Effector CD4-positive, alpha-beta T cell (primary cell): Measurements from ENCODE around the gene ELK4.

Experiments
- DNase-seq: peaks from one replicate; pipeline ENCODE4 v3.0.0-alpha.2; 2020

Gene ELK4

GRCh38 chr1:205629751-205630150 is 2.1 kb downstream of the ELK4 start:
- no peak for DNase-seq

DNA sequence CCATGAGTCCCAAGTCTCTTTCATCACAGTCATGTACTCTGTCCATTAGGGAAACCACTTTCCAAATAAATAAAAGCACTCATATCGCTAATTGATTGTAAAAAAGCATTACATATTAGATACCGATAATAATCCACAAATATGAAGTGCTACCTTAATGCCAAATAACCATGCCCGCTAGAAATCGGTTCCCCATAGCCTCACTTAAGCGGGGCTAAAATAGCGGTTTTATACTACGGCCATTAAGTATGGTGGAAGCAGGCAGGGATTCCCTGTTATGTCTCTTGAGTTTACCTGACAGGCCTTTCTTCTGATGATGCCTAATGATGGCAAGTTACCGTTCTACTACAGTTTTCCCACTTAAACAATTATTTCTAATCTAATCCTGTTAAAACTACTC is 3.9 kb downstream of the ELK4 start:
- no peak for DNase-seq

- no peak for DNase-seq
These were observed 5.6 kb downstream of the ELK4 start for GRCh38 chr1:205626216-205626615.

GRCh38 chr1:205623646-205624045 is 8.2 kb downstream of the ELK4 start:
- no peak for DNase-seq

DNA sequence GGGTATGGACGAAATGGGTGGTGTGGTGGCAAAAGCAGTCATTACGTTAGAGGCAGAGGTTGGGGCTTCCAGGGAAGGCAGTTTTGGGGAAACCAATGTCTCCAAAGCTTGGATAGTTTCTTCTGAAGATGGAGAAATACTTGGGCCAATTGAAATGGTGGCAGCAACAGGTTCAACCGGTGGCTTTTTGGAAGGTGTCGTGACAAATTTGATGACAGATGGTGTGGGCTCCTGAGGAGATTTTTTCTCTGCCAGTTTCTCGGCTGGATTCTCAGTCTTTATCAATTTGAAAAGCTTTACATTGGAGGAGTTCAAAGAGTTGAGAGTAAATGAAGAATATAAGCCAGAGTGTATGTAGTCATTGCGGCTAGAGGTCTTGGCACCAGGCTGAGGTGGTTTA is 11.5 kb downstream of the ELK4 start:
- DNase-seq, result no peak

- no peak for DNase-seq
These were observed 12.4 kb downstream of the ELK4 start for GRCh38 chr1:205619376-205619775.

DNA sequence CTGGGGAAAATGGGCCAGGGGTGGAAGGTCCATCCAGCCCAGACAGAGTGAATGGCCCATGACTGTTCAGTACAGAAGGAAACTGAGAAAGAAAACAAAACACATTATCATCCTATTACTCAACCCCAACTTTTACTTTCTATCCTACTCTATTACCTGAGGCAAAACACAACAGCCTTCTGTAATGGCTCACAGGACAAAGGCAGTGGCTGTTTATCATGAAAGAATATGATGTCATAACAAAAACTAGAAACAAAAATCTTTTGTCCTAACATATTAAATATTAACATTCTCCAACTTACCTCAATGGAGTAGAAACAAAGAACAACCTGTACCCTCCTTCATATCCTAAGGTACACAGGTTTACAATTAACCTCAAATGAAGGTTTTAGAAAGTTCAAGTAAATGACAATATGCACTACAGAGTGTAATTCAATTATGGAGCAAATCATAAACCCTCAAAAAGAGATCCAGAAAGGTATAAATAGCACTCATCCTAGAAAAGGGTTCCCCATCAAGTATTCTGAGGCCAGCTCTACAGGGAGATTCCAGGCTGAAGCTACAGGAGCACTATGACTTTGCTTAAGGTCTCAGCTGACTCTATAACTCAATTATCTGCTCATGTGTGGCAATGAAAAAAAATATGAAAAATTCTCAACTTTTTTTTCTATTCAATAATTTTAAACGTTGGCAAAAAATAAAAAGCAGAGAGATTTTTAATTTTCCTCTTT is 15.1 kb downstream of the ELK4 start:
- DNase-seq, result no peak

GRCh38 chr1:205615789-205616188 is 16.0 kb downstream of the ELK4 start:
- no peak for DNase-seq

DNA sequence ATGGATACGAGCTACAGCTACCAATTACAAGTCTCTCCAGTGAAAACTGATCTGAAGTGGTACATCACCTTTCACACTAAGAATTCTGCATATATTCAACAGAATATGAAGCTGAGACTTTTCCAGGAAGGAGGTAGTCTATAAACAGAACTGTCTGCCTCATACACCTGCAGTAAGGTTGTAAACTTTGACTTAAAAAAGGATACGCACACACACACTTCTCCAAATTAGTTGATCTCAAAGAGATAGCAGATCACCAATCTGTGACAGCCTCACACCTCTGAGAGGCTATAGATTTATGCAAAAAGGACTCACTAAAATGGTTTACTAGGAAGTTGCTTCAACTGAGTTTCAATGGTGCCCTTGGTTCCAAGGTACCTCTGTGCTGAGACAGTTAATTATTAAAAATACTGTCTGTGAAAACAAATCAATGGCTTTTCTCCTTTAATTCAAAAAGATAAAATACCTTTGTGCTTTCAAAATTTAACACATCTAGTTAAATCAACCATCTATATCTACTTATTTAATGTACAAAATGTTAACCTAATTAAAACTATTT is 17.9 kb downstream of the ELK4 start:
- no peak for DNase-seq

DNA sequence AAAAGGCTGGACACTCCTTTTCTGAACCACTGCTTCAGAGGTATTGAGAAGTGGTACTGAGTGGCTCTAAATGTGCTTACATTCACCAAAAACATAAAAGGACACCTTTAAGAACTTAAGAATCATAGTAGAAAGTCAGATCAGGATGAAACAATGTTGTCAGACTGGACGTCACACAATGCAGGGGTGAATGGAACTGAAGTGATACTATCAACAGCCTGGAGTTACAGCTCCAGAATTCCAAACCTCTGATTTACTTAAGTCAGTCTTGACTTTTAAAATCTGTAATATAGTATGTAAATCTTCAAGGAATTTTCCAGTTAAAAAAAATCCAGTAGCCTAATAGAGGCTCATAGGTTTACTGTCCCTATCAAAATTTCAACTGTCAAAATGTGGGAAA is 19.3 kb downstream of the ELK4 start:
- DNase-seq, result no peak

DNA sequence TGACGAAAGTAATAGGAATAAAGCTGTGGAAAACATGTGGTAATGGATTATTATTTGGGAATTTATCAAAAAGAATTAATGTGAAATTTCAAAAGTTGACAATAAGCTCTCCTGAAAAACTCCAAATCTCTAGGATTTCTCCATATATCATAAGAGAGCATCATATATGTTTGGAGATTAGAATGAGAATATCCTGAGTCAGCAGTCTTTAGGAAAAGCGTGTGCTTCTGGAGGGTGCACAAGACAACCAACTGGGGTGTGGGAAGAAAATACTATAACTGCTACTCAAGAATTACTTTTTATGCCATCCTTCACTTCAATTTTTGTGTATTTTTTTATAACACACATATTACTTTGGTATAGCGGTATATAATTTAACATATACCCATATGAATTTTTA is 19.7 kb downstream of the ELK4 start:
- no peak for DNase-seq

DNA sequence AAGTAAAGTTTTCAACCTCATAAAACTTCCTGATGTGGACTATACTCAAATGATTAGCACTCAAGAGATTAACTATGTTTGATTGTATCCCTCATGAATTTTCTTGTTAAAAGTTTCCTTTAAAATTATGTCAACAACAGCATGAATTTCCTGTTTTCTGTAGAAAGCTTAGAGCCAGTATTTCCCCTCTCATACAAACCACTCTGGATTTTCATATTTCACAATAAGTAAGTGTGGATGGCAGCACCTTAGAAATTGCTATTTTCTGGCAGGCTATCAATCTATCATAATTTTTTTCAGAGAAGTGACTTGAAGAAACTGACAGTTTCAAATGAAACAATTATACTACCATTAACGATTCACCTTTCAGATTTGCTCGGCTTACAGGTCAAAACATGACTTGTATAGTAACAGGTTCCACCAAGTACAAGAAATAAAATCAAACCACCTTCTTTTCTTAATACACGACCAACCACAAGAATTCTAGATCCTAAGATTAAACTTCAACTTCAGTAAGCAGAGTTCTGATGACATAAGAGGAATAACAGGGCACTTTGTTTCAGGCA is 20.8 kb downstream of the ELK4 start:
- no peak for DNase-seq

DNA sequence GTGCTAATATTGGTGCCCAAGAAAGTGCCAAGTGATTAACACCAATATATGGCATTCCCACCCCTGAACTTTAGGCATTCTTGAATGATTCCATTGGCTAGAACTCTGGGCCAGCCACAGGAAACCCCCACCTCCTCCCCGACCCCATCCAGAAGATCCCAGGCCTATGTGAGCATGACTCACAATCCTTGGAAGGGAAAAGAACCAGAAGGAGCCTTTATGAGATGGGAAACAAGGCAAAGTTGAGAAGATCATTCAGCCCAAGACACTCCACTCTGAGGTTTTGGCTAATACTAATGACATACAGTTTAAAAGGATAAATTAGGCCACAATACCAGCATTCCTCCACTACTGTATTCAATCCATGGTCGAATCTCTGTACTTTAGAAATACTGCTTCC is 21.8 kb downstream of the ELK4 start:
- no peak for DNase-seq

DNA sequence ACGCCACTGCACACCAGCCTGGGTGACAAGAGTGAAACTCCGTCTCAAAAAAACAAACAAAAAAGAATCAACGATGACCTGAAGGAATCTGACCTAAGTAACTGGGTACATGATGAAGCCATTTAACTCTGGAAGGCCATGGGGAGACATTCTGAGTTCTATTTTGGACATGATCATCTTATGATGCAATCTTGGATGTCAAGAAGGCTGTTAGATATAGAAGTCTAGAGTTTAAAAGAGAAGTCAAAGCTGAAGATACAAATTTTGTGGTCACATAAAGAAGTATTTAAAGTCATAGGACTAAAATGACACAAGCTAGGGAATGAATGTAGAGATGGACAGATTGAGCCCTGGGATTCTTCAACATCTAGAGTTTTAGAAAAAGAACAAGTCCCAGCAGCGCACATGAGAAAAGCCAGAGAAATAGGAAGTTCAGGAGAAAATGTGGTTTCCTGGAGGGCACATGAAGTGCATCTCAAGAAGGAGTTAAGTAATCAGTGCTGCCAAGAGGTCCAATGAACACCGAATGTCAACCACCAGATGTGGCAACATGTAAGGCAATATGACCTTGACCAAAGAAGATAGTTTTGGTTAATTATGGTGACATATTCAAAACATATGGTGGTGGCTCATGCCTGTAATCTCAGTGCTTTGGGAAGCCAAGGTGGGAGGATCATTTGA is 26.8 kb downstream of the ELK4 start:
- no peak for DNase-seq

DNA sequence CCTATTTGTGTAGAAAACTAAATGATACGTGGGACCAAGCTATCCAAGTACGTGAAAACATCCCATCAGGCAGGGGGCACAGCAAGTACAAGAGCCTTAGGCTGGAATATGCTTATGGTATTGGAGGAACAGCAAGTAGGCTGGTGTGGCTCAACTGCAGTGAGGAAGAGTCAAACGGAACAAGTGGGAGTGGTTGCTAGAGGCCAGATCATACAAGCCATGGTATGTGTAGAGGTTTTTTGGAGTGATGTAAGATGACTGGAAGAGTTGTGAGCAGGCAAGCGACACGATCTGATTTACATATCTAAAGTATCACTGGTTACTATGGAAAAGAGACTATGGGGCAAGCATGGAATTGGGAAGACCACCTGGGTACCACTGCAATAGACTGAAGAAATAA is 27.8 kb downstream of the ELK4 start:
- no peak for DNase-seq

- DNase-seq, result no peak
These were observed 30.6 kb downstream of the ELK4 start for GRCh38 chr1:205601205-205601604.

GRCh38 chr1:205600085-205600484 is 31.7 kb downstream of the ELK4 start:
- no peak for DNase-seq

GRCh38 chr1:205599669-205600042 is 32.2 kb downstream of the ELK4 start:
- no peak for DNase-seq

GRCh38 chr1:205598841-205599668 is 32.8 kb downstream of the ELK4 start:
- DNase-seq, result no peak

DNA sequence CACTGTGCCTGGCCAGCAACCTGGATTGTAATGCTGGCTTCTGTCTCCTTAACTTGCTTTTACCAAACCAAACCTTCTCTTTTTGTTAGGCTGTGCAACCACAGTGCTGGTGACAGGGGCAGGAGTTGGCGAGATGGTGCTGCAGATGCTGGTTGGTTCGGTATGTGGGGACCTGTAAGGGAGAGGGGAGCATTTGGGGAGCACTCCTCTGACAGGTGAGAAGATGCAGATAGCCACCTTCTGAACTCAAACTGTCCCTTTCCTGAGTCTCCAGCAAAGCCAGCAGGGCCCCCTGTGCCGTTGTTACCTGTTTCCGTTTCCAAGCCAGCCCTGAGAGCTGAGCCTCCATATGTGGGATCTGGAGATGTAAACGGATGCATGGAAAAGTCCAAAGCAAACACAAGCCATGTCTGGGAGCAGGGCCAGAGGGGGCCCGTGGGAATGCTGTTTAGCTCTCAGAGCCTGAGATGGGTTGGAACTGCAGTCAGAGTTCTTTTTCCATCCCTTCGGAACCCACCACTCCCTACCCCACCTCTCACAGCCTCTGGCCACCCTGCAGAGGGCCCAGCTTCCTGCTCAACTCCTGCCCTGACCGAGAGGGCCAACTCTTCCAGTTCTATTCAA is 34.0 kb downstream of the ELK4 start:
- no peak for DNase-seq

DNA sequence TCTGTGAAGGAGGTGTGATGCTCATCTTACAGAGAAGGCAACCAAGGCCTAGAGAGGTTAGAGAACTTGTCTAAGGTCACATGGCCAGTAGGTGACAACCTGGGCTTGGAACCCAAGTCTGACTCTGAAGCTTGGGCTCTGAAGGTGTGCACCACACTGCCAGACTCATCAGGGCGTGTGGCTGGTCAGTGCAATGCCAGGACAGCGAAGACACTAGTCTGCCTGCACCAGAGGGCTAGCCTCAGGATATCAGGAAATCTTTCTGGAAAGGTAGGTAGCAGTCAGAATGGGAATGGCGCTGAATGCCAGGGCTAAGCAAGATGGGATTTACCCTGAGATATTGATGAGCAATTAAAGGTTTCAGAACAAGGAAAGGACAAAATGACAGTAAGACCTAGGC is 34.9 kb downstream of the ELK4 start:
- DNase-seq, result no peak

DNA sequence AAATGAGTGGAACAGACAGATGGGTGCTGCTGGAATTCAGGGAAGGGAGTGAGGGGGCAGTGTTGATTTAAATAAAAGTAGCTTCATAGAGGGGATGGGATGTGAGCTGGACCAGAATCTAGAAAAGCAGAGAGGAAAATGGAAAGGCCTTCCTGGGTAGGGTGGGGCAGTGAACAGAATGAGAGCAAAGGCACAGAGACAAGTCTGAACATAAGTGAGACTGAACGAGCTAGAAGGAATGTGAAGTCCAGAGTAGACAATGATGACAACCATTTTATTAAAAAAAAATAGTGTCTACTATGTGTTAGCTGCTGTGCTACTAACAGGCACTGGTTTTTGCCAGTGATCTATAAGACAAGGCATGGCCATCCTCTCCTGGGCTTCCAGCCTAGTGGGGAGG is 36.0 kb downstream of the ELK4 start:
- no peak for DNase-seq

- DNase-seq, result no peak
These were observed 36.4 kb downstream of the ELK4 start for GRCh38 chr1:205595435-205595834.
